NCI-H187 (cell line): ENCODE measurements around the gene FGF21.
"Not testable (repeated sequence)": the region's sequence is repeated elsewhere in the genome, so short reads cannot be mapped to it uniquely, and the experiment has no call there.

Experiments
- DNase-seq, 2 experiments: peaks; one replicate each; lab custom pipeline; 2025; lab: John Stamatoyannopoulos, UW

Gene FGF21

GRCh38 chr19:48755084-48755641 lies at the start of gene FGF21:
Gene FGF21 (plus strand): TSS chr19:48755524. CDS start chr19:48756237, 713 bp downstream.
- no peak for DNase-seq

GRCh38 chr19:48708471-48708870 lies 46.9 kb upstream of the FGF21 start:
- DNase-seq: no peak

- DNase-seq: no peak
These were observed 44.1 kb upstream of the FGF21 start for GRCh38 chr19:48711106-48711662.

GRCh38 chr19:48713041-48713863 lies 42.1 kb upstream of the FGF21 start:
- DNase-seq: no peak

- peak; percentile 97 to 99 for DNase-seq
These were observed 41.2 kb upstream of the FGF21 start for GRCh38 chr19:48713864-48714755.

- DNase-seq: no peak
These were observed 40.3 kb upstream of the FGF21 start for GRCh38 chr19:48714759-48715675.

- DNase-seq: no peak
These were observed 39.6 kb upstream of the FGF21 start for GRCh38 chr19:48715681-48716171.

GRCh38 chr19:48716562-48717291 lies 38.6 kb upstream of the FGF21 start:
- no peak for DNase-seq

- not testable (repeated sequence) for DNase-seq
These were observed 37.2 kb upstream of the FGF21 start for GRCh38 chr19:48718106-48718505.

- DNase-seq: no peak
These were observed 36.6 kb upstream of the FGF21 start for GRCh38 chr19:48718711-48719231.

- no peak for DNase-seq
These were observed 35.8 kb upstream of the FGF21 start, which contains the start of gene MAMSTR for GRCh38 chr19:48719263-48720171. Gene MAMSTR (minus strand): TSS chr19:48719725. CDS start chr19:48719031, 694 bp downstream.

- no peak for DNase-seq
These were observed 35.1 kb upstream of the FGF21 start for GRCh38 chr19:48720251-48720612.

GRCh38 chr19:48720613-48721296 lies 34.6 kb upstream of the FGF21 start:
- DNase-seq: peak; percentile 98 to 99

- DNase-seq: no peak
These were observed 33.1 kb upstream of the FGF21 start for GRCh38 chr19:48722196-48722708.

- DNase-seq: no peak
These were observed 30.2 kb upstream of the FGF21 start for GRCh38 chr19:48724796-48725753.

GRCh38 chr19:48726556-48726955 lies 28.8 kb upstream of the FGF21 start:
- no peak for DNase-seq
